Endothelial cell of umbilical vein (primary cell): ENCODE results near the gene GSDME.

Source experiments
- CTCF ChIP-seq, 2 donors: IDR thresholded peaks; 1 replicate in 1 of 2; 2 replicates in 1 of 2; pipeline ENCODE4 v1.5.1; 2011; ENCODE audit warnings: low read length in 2 of 2, mild to moderate bottlenecking in 2 of 2, moderate library complexity in 2 of 2, control low read depth in 1 of 2, inconsistent platforms in 1 of 2, low read depth in 1 of 2; ENCODE audit not compliant: insufficient read depth in 1 of 2; ENCODE audit errors: extremely low read depth in 1 of 2
- EZH2 ChIP-seq: IDR thresholded peaks from 2 replicates; pipeline ENCODE4 v1.6.1; 2012; ENCODE audit warnings: borderline replicate concordance, low read depth, mild to moderate bottlenecking, moderate library complexity, low read length, inconsistent platforms; ENCODE audit not compliant: severe bottlenecking
- FOS ChIP-seq: IDR thresholded peaks from 2 replicates; pipeline ENCODE4 v1.6.1; 2011; ENCODE audit warnings: mild to moderate bottlenecking, low read length, moderate library complexity, borderline replicate concordance; ENCODE audit not compliant: insufficient read depth
- MAX ChIP-seq: IDR thresholded peaks from 2 replicates; pipeline ENCODE4 v1.6.1; 2011; ENCODE audit not compliant: insufficient read depth, insufficient read length
- MYC ChIP-seq: IDR thresholded peaks from one replicate; pipeline ENCODE4 v1.6.1; 2011; ENCODE audit warnings: mild to moderate bottlenecking, low read depth, low read length
- POLR2A ChIP-seq: IDR thresholded peaks from 2 replicates; pipeline ENCODE4 v1.6.1; 2012; ENCODE audit warnings: low read depth, mild to moderate bottlenecking, control low read depth, low read length

GRCh38 chr7:24713039-24713793 is 44.0 kb downstream of the GSDME start:
- no peak for TF ChIP-seq CTCF (IDR thresholded peaks at IDR 0.05; ENCODE audit: extremely low read depth in 1 of 2, insufficient read depth in 1 of 2, low read depth in 1 of 2, low read length in 2 of 2)
- TF ChIP-seq FOS = no peak
- no peak for TF ChIP-seq MAX
- no peak for TF ChIP-seq POLR2A
- no peak for TF ChIP-seq EZH2
- no peak for TF ChIP-seq MYC
